Gastrocnemius medialis (tissue), 4 donors: ENCODE data around the gene GRK1. TPM values are rescaled to one million over a fixed set of nuclear protein-coding genes. Genes with fewer than 3 reads are reported as not detected.

Experiments used
- ATAC-seq, 2 donors: fragments of 150-250 bp; one replicate each; pipeline ENCODE4 v1.9.1; 2016
- DNase-seq, 2 donors: peaks; one replicate each; pipeline ENCODE4 v3.0.0-alpha.2; 2019
- H3K27ac ChIP-seq, 4 donors: fragments of 200-600 bp; sonication (generic); 1 replicate in 1 of 4; 2 replicates in 3 of 4; pipeline ENCODE4 v1.5.1; 2016 to 2018; ENCODE audit warnings: mild to moderate bottlenecking in 2 of 4, moderate library complexity in 1 of 4
- H3K27me3 ChIP-seq, 3 donors: fragments of 200-600 bp; sonication (generic) in 2 of 3; 1 replicate in 1 of 3; 2 replicates in 2 of 3; pipeline versions ENCODE4 v1.5.1 to v1.6.0; 2016 to 2019; ENCODE audit warnings: mild to moderate bottlenecking in 1 of 3, moderate library complexity in 1 of 3
- H3K36me3 ChIP-seq, 2 donors: fragments of 200-600 bp; sonication (generic) in 1 of 2; one replicate each; pipeline ENCODE4 v1.5.1; 2017 to 2018
- H3K4me1 ChIP-seq, 2 donors: fragments of 200-600 bp; sonication (generic) in 1 of 2; one replicate each; pipeline ENCODE4 v1.5.1; 2016 to 2017; ENCODE audit warnings: mild to moderate bottlenecking in 2 of 2
- H3K4me3 ChIP-seq, 4 donors: fragments of 200-600 bp; sonication (generic) in 3 of 4; 1 replicate in 1 of 4; 2 replicates in 3 of 4; pipeline ENCODE4 v1.5.1; 2016 to 2019; ENCODE audit warnings: mild to moderate bottlenecking in 2 of 4
- H3K9me3 ChIP-seq, 3 donors: fragments of 200-600 bp; sonication (generic) in 2 of 3; 1 replicate in 1 of 3; 2 replicates in 2 of 3; pipeline ENCODE4 v1.5.1; 2016 to 2019
- CTCF ChIP-seq, 5 experiments: fragments of 450-650 bp in 3 of 5; fragments of 200-600 bp in 2 of 5; sonication (generic) in 2 of 5; IDR thresholded peaks in 4 of 5; conservative IDR thresholded peaks in 1 of 5; 1 replicate in 4 of 5; 2 replicates in 1 of 5; pipeline ENCODE4 v1.5.1; 2016 to 2019; ENCODE audit warnings: antibody characterized with exemption in 5 of 5, mild to moderate bottlenecking in 3 of 5, moderate library complexity in 3 of 5
- POLR2A ChIP-seq, 2 donors: fragments of 450-650 bp; IDR thresholded peaks; one replicate each; pipeline ENCODE4 v1.6.1; 2017; ENCODE audit warnings: antibody characterized with exemption in 2 of 2, mild to moderate bottlenecking in 2 of 2, moderate library complexity in 2 of 2
- in situ Hi-C, 4 donors: fragments of 200-750 bp; cut with MboI; loops; one replicate each; pipeline versions ENCODE4 v1.15.0 to v1.8.0; 2017; ENCODE audit warnings: low sequenced_read_pairs in 4 of 4
- intact Hi-C: fragments of 100-400 bp; cut with DNase I; formaldehyde crosslinking; loops from one replicate; pipeline ENCODE4 v1.15.1; 2023; ENCODE audit warnings: low total_unique reads
- total RNA-seq, 4 donors: library from RNA; depleted of rRNA; stranded (reverse); fragments of >200 nt; gene quantifications; one replicate each; pipeline versions ENCODE4 v1.1.0 to v1.2.3, GENCODE V29; 2016

GRK1 gene
- total RNA-seq, 4 donors from 2014 or later = 0.10 TPM; not detected in 3

GRCh38 chr13:113635709-113636108, 31.3 kb upstream of the GRK1 start:
- no peak for DNase-seq
- H3K4me1 ChIP-seq = no peaks in the 10 kb centered on the region
- no peak for TF ChIP-seq CTCF (IDR thresholded peaks at IDR 0.05 in 4 of 5, conservative IDR thresholded peaks at IDR 0.05 in 1 of 5)
- no peak for TF ChIP-seq POLR2A (IDR thresholded peaks at IDR 0.05)
- no peaks in the 10 kb centered on the region for H3K27me3 ChIP-seq
- H3K36me3 ChIP-seq = peaks cover 0 to 64% of the 10 kb centered on the region in 2 donors
- in situ Hi-C loops = no loop called here
- intact Hi-C loops = no loop called here
- H3K27ac ChIP-seq = no peak overlapping the region
- no peak overlapping the region for H3K4me3 ChIP-seq
- no peaks in the 10 kb centered on the region for H3K9me3 ChIP-seq
- no peak for ATAC-seq

GRCh38 chr13:113636266-113636963, 30.6 kb upstream of the GRK1 start:
- in situ Hi-C loops = no loop called here
- H3K9me3 ChIP-seq = no peaks in the 10 kb centered on the region
- H3K36me3 ChIP-seq = peaks cover 0 to 68% of the 10 kb centered on the region in 2 donors
- no peak overlapping the region for H3K27ac ChIP-seq
- no peaks in the 10 kb centered on the region for H3K4me1 ChIP-seq
- no peak for DNase-seq
- TF ChIP-seq CTCF (IDR thresholded peaks at IDR 0.05 in 4 of 5, conservative IDR thresholded peaks at IDR 0.05 in 1 of 5) (no peak), POLR2A (IDR thresholded peaks at IDR 0.05) (no peak)
- H3K27me3 ChIP-seq = no peaks in the 10 kb centered on the region
- H3K4me3 ChIP-seq = no peak overlapping the region
- intact Hi-C loops = no loop called here
- no peak for ATAC-seq

DNA sequence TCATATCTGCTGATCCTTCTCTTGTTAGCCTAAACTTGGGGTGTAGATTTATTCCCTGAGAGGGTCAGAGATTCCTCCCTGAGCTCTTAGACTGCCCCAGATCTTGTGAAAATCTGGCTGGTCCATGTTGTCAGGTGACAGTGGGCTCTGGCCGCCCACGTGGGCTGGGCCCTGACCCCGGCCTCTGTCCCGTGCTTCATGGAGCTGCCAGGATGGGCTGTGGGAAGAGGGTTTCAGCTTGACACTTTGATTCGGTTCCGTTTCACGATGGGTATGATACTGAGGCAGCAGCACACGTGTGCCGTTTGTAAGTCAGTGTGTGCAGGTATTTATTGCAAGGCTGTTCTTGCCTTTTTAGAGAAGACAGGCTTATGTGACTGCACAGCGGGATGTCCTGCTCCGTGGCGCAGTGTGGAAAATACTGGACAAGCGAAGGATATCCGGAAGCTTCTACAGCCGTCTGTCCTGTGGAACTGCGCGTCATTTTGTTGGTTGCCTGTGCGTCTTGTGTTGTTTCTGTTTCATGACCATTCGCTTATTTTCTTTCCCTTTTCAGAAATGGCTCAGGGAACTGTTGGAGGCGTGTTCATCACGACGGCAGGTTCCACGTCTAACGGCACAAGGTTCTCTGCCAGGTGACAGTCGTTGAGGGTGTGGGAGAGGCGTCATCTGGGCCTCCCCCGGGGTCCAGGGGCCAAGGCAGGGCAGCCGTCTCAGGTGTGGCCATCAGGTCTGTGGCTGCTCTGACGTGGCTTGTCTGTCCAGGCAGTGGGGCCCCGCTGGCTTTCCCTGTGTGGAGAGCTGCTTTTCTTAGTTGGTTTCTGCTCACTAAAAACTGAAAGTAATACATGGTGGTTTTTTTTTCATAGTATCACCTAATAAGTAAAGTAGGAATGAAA, 29.5 kb upstream of the GRK1 start:
- Histone ChIP-seq H3K4me3 (no peak overlapping the region), H3K36me3 (peaks cover 0 to 68% of the 10 kb centered on the region in 2 donors), H3K27ac (no peak overlapping the region), H3K27me3 (no peaks in the 10 kb centered on the region), H3K4me1 (no peaks in the 10 kb centered on the region), H3K9me3 (no peaks in the 10 kb centered on the region)
- intact Hi-C loops = no loop called here
- no peak for TF ChIP-seq CTCF (IDR thresholded peaks at IDR 0.05 in 4 of 5, conservative IDR thresholded peaks at IDR 0.05 in 1 of 5)
- TF ChIP-seq POLR2A (IDR thresholded peaks at IDR 0.05) = no peak
- in situ Hi-C loops = no loop called here
- no peak for ATAC-seq
- no peak for DNase-seq

DNA sequence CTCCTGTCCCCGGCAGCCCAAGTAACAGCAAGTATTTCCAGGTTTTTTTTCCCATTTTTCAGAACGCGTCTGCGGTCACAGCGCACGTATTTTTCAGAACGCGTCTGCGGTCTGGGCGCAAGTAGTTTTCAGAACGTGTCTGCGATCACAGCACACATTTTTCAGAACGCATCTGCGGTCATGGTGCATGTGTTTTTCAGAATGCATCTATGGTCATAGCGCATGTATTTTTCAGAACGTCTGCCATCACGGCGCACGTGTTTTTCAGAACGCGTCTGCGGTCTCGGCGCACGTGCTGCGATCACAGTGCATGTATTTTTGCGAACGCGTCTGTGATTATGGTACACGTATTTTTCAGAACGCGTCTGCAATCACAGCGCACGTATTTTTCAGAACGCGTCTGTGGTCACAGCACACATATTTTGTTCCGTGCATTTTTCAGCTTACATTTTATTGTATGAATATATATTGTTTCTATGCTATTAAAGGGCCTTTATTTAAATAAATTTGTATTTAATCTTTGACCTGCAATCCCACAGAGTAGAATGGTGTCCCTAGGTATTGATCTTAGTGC, 28.8 kb upstream of the GRK1 start:
- Histone ChIP-seq H3K27ac (no peak overlapping the region), H3K27me3 (no peaks in the 10 kb centered on the region), H3K4me3 (no peak overlapping the region), H3K4me1 (no peaks in the 10 kb centered on the region), H3K36me3 (peaks cover 0 to 68% of the 10 kb centered on the region in 2 donors), H3K9me3 (no peaks in the 10 kb centered on the region)
- DNase-seq (no peak), ATAC-seq (no peak)
- TF ChIP-seq POLR2A (IDR thresholded peaks at IDR 0.05) (no peak), CTCF (IDR thresholded peaks at IDR 0.05 in 4 of 5, conservative IDR thresholded peaks at IDR 0.05 in 1 of 5) (no peak)
- in situ Hi-C loops (no loop called here), intact Hi-C loops (no loop called here)
